GM10847 (cell line): ENCODE data around the gene PRDM8.

Experiments used
- POLR2A ChIP-seq: IDR thresholded peaks from 2 replicates; pipeline ENCODE4 v1.6.1; 2011; ENCODE audit not compliant: insufficient read length; ENCODE audit errors: extremely low read depth

Gene PRDM8

GRCh38 chr4:80206521-80207171 is 9.3 kb downstream of the PRDM8 start:
- TF ChIP-seq POLR2A, result no peak

DNA sequence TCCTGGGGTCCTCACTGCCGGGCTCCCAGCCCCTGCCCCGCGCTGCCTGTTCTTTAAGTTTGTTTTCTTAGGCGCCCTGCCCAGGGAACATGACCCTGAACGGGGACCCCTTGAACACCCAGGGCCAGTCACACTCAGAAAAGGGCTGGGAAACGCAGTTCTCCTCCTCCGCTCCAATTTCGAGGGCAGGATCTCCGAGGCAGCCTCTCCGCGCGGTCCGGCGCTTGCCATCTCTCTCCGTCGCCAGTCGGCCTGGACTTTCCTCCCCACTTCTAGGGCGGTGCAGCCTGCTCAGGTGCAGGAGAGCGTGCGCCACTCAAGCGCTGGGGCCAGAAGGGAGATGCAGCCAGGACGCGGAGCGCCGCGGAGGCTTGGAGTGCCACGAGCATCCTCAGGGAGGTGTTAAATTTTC is 9.9 kb downstream of the PRDM8 start:
- no peak for TF ChIP-seq POLR2A

DNA sequence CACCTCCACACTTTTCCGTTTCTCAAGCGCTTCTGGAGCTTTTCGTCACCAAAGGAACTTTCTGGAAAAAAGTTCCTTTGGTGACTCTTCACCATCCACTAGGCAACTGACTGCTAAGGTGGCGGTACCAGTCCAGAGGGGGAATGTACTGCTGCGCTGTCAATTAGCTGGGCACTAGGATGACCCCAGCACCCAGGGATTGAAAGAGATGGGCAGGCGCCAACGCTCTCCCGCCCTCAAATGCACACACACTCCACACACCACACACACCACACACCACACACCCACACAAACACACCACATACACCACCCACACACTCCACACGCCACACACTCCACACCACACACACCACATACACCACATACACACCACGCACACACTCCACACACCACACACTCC is 10.4 kb downstream of the PRDM8 start:
- TF ChIP-seq POLR2A, result no peak

- TF ChIP-seq POLR2A, result no peak
Observed at GRCh38 chr4:80208610-80209339, 11.5 kb downstream of the PRDM8 start.

GRCh38 chr4:80209340-80209701 is 12.0 kb downstream of the PRDM8 start:
- no peak for TF ChIP-seq POLR2A

- TF ChIP-seq POLR2A, result no peak
Observed at GRCh38 chr4:80210549-80210948, 13.2 kb downstream of the PRDM8 start.

DNA sequence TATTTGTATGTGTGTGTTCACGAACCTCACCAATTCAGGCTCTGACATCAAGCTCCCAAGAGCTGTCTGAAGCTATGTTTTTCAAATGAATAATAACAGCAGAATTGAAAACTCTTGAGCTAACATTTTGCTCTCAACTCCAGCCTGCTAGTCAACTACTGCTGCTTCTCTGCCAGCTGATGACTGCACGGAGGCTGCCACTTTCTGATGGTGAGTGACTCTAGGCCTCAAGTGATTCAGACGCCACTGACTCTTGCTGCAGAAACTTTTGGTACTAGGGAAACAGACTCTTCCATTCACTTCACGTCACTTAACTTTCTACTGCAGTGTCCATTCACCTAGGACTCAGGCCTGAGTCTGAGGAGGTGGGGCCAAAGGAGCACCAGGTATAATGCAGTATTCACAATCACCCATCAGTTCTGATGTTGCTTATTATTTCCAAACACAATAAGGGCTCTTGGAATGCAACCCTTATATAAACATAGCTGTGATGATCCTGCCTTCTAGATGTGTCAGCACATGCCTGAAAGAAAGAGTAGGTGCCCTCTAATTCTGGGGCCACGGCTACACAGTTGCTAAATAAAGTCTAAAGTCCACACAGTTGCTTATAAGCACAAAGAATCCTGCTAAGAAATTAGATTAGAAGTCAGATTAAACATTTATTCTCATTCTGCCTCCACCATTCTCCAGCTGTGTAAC is 16.0 kb downstream of the PRDM8 start:
- no peak for TF ChIP-seq POLR2A

DNA sequence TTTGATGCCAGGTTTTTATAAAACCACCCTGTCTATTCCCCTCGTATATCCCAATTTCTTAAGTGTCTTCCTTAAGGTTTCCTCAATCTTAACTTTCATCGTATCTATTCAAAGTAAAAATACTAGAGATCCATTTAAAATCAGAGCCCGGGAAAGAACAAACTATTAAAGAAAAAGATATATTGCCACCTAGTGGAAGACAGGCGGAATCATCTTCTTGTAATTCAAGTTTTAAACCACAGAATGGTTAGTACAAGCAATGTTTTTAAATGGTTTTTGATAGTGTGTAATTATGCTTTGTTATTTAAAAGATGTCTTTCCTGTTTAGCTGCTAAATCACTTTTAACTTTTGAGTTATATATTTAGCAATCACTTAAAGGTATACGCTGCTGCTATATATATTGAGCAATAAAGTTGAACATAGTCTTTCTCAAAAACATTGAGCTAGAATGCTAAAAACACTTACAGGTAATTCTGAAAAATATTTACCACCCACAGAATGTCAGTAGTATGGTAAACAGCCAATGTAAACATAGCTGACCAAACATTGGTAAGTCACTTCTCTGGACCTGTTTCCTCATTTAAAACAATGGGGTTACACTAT is 18.2 kb downstream of the PRDM8 start:
- no peak for TF ChIP-seq POLR2A

DNA sequence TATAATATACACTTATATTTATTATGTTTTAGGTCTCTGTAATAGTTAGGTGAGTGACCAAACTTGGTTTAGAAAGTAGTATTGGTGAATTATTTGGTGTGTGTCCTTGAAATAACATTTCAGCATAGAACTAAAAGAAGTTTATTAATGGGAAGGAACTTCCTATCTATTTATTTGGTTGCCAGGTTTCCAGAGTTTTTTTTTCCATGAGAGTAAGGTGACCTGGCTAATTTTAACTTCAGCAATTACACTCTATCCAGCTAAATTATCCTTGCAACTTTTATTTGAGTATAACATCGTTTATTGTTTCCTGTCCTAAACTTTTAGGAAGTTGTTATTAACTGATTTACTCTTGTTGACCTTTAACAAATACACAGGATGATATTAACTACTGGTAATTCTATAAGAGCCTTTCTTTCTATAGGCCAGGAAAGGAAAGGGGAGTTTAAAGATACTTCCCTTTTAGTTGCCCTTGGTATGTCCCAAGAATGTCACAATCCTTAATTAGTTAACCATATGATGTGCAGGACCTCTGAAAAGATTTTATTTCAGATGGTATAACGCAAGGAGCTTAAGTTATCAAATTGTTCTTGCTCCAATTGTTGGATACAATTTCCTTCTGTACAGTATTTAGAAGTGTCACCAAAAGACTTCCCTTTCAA is 18.9 kb downstream of the PRDM8 start:
- TF ChIP-seq POLR2A, result no peak

- TF ChIP-seq POLR2A, result no peak
Observed at GRCh38 chr4:80219301-80220025, 22.2 kb downstream of the PRDM8 start.

DNA sequence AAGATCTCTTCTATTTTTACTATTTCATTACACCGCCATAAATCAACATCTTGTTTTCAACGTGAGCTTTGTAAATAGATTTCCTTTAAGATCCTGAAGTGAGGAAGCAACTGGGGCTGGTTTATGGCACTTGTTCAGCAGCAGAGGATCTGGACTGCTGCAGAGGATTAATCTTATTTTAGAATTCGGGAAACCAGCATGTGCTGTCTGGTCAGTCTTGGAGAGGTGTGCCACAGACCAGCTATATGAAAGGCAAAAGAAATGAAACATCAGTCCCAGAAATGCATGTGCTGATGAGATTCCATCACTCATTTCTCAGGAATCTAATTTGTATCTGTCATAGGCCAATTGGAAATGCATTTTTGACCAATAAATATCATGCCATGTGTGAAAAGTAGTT is 23.4 kb downstream of the PRDM8 start:
- TF ChIP-seq POLR2A, result no peak

DNA sequence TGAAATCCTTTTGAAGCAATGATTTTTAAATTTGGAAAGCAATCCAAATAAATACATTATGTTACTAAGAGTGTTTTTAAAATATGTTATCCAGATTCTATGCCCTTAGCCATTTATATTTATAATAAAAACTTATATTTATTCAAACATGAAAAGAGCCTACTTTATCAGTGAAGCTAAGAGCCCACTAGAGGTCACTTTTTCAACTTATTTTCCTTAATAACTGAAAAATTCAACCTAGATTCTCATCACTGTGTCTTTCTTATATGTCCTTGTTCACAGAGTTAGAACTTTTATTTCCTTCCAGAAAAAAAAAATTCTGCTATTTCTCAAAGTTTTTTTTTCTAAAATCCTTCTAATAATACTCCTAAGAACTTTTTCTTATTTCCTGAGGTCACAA is 23.9 kb downstream of the PRDM8 start:
- no peak for TF ChIP-seq POLR2A

- TF ChIP-seq POLR2A, result no peak
Observed at GRCh38 chr4:80225595-80225994, 28.3 kb downstream of the PRDM8 start.

DNA sequence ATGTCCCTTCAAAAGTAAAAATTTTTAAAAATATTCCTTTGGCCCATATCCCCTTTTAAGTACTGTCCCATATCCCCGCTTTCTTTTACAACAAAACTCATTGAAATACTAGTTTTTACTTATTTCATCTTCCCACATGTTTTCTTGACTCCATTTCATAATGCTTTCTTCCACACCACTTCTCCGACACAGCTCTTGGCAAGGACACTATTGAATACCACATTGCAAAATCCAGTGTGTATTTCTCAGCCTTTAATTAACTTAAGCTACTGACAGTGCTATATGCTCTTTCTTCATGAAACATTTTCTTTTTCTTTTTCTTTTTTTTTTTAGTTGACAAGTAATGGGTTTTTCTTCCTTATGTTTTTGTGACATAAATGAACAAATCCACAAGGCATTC is 28.8 kb downstream of the PRDM8 start:
- TF ChIP-seq POLR2A, result no peak

DNA sequence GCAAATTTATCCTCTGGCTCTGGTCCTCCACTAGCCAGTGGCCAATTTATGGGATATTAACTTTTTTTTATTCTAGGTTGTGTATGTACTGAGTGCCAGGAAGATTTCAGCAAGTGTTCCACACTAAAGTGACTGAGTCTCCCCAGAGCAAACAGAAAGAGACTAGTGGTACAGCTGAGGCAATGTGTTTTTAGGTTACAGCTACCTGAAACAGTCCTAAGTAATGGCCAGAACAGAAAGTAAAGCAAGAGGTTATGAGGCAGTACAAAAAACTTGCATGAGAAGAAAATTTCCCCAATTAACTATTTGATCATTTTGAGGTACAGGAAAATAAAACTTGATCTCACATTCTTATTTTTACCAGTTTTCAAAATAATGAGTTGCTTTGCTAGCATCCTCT is 31.2 kb downstream of the PRDM8 start:
- TF ChIP-seq POLR2A, result no peak
